Gastrocnemius medialis (tissue), 4 donors: ENCODE data around the gene PRKCE.

Experiments
- POLR2A ChIP-seq, 2 donors: fragments of 450-650 bp; IDR thresholded peaks; one replicate each; pipeline ENCODE4 v1.6.1; 2017; ENCODE audit warnings: antibody characterized with exemption in 2 of 2, mild to moderate bottlenecking in 2 of 2, moderate library complexity in 2 of 2
- TF ChIP-seq, protein P1 (sequence below), 5 experiments: fragments of 450-650 bp in 3 of 5; fragments of 200-600 bp in 2 of 5; sonication (generic) in 2 of 5; IDR thresholded peaks in 4 of 5; conservative IDR thresholded peaks in 1 of 5; 1 replicate in 4 of 5; 2 replicates in 1 of 5; pipeline ENCODE4 v1.5.1; 2016 to 2019; ENCODE audit warnings: antibody characterized with exemption in 5 of 5, mild to moderate bottlenecking in 3 of 5, moderate library complexity in 3 of 5

DNA sequence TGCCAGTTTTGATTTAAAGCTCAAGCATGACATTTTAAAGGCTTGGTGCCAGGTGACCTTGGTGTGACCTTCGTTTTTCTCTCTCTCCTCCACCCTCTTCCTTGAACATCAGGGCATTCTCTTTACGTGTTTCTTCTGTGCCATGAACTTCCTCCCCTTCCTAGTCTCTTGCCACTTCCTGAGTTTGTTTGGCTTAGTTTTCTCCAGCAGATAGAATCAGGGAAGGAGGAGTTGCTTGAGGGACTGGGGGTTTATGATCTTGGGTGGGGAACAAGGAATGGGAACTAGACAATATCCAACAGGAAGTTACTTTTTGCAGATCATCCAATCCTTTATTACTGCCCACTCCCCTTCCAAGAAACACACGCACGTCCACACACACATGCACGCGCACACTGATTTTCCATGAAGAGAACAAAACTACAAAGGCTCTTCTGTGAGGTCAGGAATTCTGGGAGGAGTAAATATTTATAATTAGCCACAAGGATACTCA, 435.1 kb downstream of the PRKCE start:
- TF ChIP-seq, protein P1, sequence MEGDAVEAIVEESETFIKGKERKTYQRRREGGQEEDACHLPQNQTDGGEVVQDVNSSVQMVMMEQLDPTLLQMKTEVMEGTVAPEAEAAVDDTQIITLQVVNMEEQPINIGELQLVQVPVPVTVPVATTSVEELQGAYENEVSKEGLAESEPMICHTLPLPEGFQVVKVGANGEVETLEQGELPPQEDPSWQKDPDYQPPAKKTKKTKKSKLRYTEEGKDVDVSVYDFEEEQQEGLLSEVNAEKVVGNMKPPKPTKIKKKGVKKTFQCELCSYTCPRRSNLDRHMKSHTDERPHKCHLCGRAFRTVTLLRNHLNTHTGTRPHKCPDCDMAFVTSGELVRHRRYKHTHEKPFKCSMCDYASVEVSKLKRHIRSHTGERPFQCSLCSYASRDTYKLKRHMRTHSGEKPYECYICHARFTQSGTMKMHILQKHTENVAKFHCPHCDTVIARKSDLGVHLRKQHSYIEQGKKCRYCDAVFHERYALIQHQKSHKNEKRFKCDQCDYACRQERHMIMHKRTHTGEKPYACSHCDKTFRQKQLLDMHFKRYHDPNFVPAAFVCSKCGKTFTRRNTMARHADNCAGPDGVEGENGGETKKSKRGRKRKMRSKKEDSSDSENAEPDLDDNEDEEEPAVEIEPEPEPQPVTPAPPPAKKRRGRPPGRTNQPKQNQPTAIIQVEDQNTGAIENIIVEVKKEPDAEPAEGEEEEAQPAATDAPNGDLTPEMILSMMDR (IDR thresholded peaks at IDR 0.05 in 4 of 5, conservative IDR thresholded peaks at IDR 0.05 in 1 of 5): no peak
- no peak for TF ChIP-seq POLR2A (IDR thresholded peaks at IDR 0.05)
